Fibroblast of lung (primary cell): ENCODE results near the gene HMOX1. TPM values are rescaled to one million over a fixed set of nuclear protein-coding genes. Genes with fewer than 3 reads are reported as not detected.
"Not testable (repeated sequence)": the region's sequence is repeated elsewhere in the genome, so short reads cannot be mapped to it uniquely, and the experiment has no call there.

Experiments
- DNase-seq, 2 donors: peaks; one replicate each; pipeline versions ENCODE4 v3.0.0 to v3.0.0-alpha.2; 2010; ENCODE audit warnings: low read depth in 2 of 2
- H2AFZ ChIP-seq: 2 replicates; pipeline ENCODE4 v1.5.1; 2012; ENCODE audit warnings: low read length, control low read depth, inconsistent platforms
- H3K27ac ChIP-seq: 2 replicates; pipeline ENCODE4 v1.5.1; 2011; ENCODE audit warnings: low read length, control low read depth; ENCODE audit not compliant: insufficient read depth
- H3K27me3 ChIP-seq: 2 replicates; pipeline ENCODE4 v1.5.1; 2011; ENCODE audit warnings: mild to moderate bottlenecking, low read length; ENCODE audit not compliant: control insufficient read depth, insufficient read depth
- H3K36me3 ChIP-seq: 2 replicates; pipeline ENCODE4 v1.5.1; 2011; ENCODE audit warnings: low read length; ENCODE audit not compliant: control insufficient read depth, insufficient read depth
- H3K4me1 ChIP-seq: 2 replicates; pipeline ENCODE4 v1.5.1; 2011; ENCODE audit warnings: low read length; ENCODE audit not compliant: control insufficient read depth, insufficient read depth; ENCODE audit errors: extremely low read depth
- H3K4me2 ChIP-seq: 2 replicates; pipeline ENCODE4 v1.5.1; 2011; ENCODE audit warnings: low read length, control low read depth; ENCODE audit not compliant: insufficient read depth; ENCODE audit errors: extremely low read depth
- H3K4me3 ChIP-seq, 4 experiments: fragments of 200-600 bp in 1 of 4; sonication (generic) in 1 of 4; replicated peaks in 1 of 4; 2 replicates each; pipeline ENCODE4 v1.5.1; 2011 to 2016; ENCODE audit warnings: low read length in 4 of 4, low read depth in 3 of 4, mild to moderate bottlenecking in 3 of 4, control low read depth in 2 of 4, inconsistent platforms in 1 of 4, mixed read lengths in 1 of 4; ENCODE audit not compliant: insufficient read depth in 1 of 4; ENCODE audit errors: control extremely low read depth in 1 of 4
- H3K79me2 ChIP-seq: 2 replicates; pipeline ENCODE4 v1.5.1; 2012; ENCODE audit warnings: mild to moderate bottlenecking, low read length, inconsistent platforms; ENCODE audit not compliant: control insufficient read depth, insufficient read depth
- H3K9ac ChIP-seq: 2 replicates; pipeline ENCODE4 v1.5.1; 2011; ENCODE audit warnings: mild to moderate bottlenecking, low read length, control low read depth; ENCODE audit not compliant: insufficient read depth
- H3K9me3 ChIP-seq: 2 replicates; pipeline ENCODE4 v1.5.1; 2012; ENCODE audit warnings: low read depth, low read length; ENCODE audit not compliant: control insufficient read depth, insufficient read depth
- H4K20me1 ChIP-seq: 2 replicates; pipeline ENCODE4 v1.5.1; 2011; ENCODE audit warnings: low read length; ENCODE audit not compliant: control insufficient read depth, insufficient read depth; ENCODE audit errors: extremely low read depth
- EZH2 ChIP-seq: IDR thresholded peaks from 2 replicates; pipeline ENCODE4 v1.5.1; 2012; ENCODE audit warnings: low read length, control low read depth, mild to moderate bottlenecking; ENCODE audit errors: missing control alignments
- polyA plus RNA-seq, 2 donors: library from polyadenylated mRNA; depleted of rRNA in 1 of 2; stranded (reverse) in 1 of 2; unstranded in 1 of 2; fragments of >200 nt; gene quantifications; 2 replicates each; pipeline ENCODE4 v1.2.1, GENCODE V29; 2011 to 2012; ENCODE audit warnings: missing spikeins in 1 of 2
- total RNA-seq: library from RNA; depleted of rRNA; stranded (reverse); fragments of >200 nt; gene quantifications from 2 replicates; pipeline ENCODE4 v1.2.1, GENCODE V29; 2014
- TF ChIP-seq, protein P1 (sequence below), 2 donors: IDR thresholded peaks in 1 of 2; conservative IDR thresholded peaks in 1 of 2; 1 replicate in 1 of 2; 2 replicates in 1 of 2; pipeline ENCODE4 v1.5.1; 2011 to 2012; ENCODE audit warnings: low read length in 2 of 2, control low read depth in 1 of 2, inconsistent platforms in 1 of 2, low read depth in 1 of 2, mild to moderate bottlenecking in 1 of 2

Gene HMOX1
- total and polyA plus RNA-seq, 2 donors (not counting 1 experiment from before 2014, with no cell fraction given): 58.9 to 243 TPM

DNA sequence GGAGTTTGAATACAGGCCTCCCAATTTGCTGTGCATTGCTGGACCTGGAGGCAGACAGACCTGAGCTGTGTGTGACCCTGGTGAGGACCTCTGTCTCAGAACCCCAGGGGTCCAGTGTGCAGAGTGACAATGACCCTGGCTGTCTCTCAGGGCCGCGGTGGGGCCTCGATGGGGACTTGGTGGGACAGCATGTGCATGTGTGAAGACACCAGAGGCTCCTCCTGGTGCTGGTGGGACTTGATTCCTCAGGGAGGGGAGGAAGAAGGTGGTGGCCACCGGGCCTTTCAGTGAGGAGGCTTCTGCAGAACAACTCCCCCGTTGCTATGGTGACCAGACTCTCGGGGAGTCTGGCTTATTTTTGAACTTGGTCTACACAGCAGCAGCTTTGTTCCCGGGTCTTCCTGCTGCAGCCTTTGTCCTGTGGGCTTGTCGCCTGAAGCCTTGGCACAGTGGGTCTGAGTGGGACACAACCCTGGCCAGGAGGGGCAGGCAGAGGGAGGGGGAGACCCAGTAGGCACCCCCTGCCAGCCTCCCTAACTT is 54.4 kb downstream of the HMOX1 start:
- Histone ChIP-seq H3K9me3 (no peaks in the 10 kb centered on the region), H3K36me3 (no peaks in the 10 kb centered on the region), H3K4me3 (no peak overlapping the region), H3K4me2 (no peak overlapping the region), H3K27ac (no peak overlapping the region), H3K27me3 (no peaks in the 10 kb centered on the region), H2AFZ (no peak overlapping the region), H3K79me2 (no peaks in the 10 kb centered on the region), H3K4me1 (peaks cover 2% of the 10 kb centered on the region), H3K9ac (no peak overlapping the region), H4K20me1 (no peaks in the 10 kb centered on the region)
- TF ChIP-seq, protein P1, sequence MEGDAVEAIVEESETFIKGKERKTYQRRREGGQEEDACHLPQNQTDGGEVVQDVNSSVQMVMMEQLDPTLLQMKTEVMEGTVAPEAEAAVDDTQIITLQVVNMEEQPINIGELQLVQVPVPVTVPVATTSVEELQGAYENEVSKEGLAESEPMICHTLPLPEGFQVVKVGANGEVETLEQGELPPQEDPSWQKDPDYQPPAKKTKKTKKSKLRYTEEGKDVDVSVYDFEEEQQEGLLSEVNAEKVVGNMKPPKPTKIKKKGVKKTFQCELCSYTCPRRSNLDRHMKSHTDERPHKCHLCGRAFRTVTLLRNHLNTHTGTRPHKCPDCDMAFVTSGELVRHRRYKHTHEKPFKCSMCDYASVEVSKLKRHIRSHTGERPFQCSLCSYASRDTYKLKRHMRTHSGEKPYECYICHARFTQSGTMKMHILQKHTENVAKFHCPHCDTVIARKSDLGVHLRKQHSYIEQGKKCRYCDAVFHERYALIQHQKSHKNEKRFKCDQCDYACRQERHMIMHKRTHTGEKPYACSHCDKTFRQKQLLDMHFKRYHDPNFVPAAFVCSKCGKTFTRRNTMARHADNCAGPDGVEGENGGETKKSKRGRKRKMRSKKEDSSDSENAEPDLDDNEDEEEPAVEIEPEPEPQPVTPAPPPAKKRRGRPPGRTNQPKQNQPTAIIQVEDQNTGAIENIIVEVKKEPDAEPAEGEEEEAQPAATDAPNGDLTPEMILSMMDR (conservative IDR thresholded peaks at IDR 0.05 in 1 of 2, IDR thresholded peaks at IDR 0.05 in 1 of 2; ENCODE audit: low read depth in 1 of 2, low read length in 2 of 2): no peak
- TF ChIP-seq EZH2: no peak
- DNase-seq: no peak

DNA sequence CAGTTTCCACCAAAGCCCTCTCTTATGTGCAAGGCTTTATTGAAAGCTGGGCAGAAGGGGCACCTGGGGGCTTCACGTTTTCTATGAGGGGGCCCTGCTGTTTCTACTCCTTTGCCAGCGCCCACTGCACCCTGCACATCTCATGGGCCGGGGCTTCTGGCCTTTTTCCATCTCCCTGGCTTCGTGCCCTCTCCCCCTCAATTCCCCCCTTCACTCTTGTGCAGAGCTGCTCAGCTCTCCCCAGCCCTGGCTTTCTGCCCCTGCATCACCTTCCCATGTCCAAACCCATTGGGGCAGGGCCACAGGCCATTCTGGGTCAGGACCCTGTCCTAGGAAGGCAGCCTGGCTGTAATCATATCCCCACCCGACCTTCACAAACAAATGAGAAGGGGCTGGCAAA is 55.5 kb downstream of the HMOX1 start:
- TF ChIP-seq, protein P1 (conservative IDR thresholded peaks at IDR 0.05 in 1 of 2, IDR thresholded peaks at IDR 0.05 in 1 of 2; ENCODE audit: low read depth in 1 of 2, low read length in 2 of 2): no peak
- TF ChIP-seq EZH2: no peak
- Histone ChIP-seq H3K79me2 (no peaks in the 10 kb centered on the region), H3K9ac (no peak overlapping the region), H3K36me3 (no peaks in the 10 kb centered on the region), H3K4me1 (no peaks in the 10 kb centered on the region), H3K27ac (no peak overlapping the region), H3K27me3 (no peaks in the 10 kb centered on the region), H3K4me2 (no peak overlapping the region), H4K20me1 (no peaks in the 10 kb centered on the region), H2AFZ (no peak overlapping the region), H3K9me3 (no peaks in the 10 kb centered on the region), H3K4me3 (no peak overlapping the region)
- DNase-seq: no peak

DNA sequence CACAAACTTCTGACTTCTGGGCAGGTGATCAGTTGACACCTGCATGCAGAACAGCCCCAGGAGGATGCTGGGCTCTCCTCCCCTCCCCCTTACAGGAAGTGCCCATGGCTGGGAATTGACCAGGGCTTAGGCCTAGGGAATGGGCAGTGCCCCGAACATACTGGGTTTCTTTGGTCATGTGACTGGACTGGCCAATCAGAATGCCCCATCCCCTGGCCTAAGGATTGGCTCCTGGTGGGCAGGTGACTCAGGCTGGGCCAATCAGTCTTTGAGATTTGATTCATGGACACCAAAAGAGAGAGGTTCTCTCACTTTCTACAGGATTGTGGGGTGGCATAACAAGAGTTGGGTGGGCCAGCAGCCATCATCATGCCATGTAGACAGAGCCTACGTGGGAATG is 56.2 kb downstream of the HMOX1 start:
- no peak overlapping the region for H3K27ac ChIP-seq
- H3K36me3 ChIP-seq: no peaks in the 10 kb centered on the region
- no peaks in the 10 kb centered on the region for H3K79me2 ChIP-seq
- no peak for TF ChIP-seq EZH2
- TF ChIP-seq, protein P1 (conservative IDR thresholded peaks at IDR 0.05 in 1 of 2, IDR thresholded peaks at IDR 0.05 in 1 of 2; ENCODE audit: low read depth in 1 of 2, low read length in 2 of 2): no peak
- no peaks in the 10 kb centered on the region for H3K4me1 ChIP-seq
- no peak overlapping the region for H3K9ac ChIP-seq
- H3K4me3 ChIP-seq: no peak overlapping the region
- no peaks in the 10 kb centered on the region for H4K20me1 ChIP-seq
- H3K9me3 ChIP-seq: no peaks in the 10 kb centered on the region
- H2AFZ ChIP-seq: no peak overlapping the region
- DNase-seq: no peak
- H3K27me3 ChIP-seq: no peaks in the 10 kb centered on the region
- no peak overlapping the region for H3K4me2 ChIP-seq

DNA sequence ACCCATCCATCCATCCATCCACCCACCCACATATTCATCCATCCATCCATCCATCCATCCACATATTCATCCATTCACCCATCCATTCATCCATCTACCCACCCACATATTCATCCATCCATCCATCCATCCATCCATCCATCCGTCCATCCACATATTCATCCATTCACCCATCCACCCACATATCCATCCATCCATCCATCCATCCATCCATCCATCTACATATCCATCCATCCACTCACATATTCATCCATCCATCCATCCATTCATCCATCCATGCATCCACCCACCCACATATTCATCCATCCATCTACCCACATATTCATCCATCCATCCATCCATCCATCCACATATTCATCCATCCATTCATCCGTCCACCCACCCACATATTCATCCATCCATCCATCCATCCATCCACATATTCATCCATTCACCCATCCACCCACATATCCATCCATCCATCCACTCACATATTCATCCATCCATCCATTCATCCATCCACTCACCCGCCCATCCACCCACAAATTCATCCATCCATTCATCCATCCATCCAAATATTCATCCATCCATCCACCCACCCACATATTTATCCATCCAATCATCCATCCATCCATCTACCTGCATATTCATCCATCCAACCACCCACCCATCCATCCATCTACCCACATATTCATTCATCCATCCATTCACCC is 57.9 kb downstream of the HMOX1 start:
- not testable (repeated sequence) for H3K9ac ChIP-seq, DNase-seq, H3K27ac ChIP-seq, H3K9me3 ChIP-seq, H3K27me3 ChIP-seq, H3K79me2 ChIP-seq, H3K36me3 ChIP-seq, H3K4me1 ChIP-seq, H3K4me2 ChIP-seq, H2AFZ ChIP-seq, H3K4me3 ChIP-seq, H4K20me1 ChIP-seq
